ENCODE results near the gene PPFIA2.

Gene PPFIA2

GRCh38 chr12:81759190-81760051 lies at the start of gene PPFIA2:
PPFIA2 (minus strand) TSS chr12:81759350.
- in situ Hi-C loops (cut with MboI; ENCODE audit: low sequenced_read_pairs), result no loop called here

GRCh38 chr12:81800298-81801148 lies 41.4 kb upstream of the PPFIA2 start:
- in situ Hi-C loops (cut with MboI; ENCODE audit: low sequenced_read_pairs), result no loop called here

GRCh38 chr12:81798294-81798693 lies 39.1 kb upstream of the PPFIA2 start:
- in situ Hi-C loops (cut with MboI; ENCODE audit: low sequenced_read_pairs), result no loop called here

GRCh38 chr12:81797100-81797499 lies 38.0 kb upstream of the PPFIA2 start:
- in situ Hi-C loops (cut with MboI; ENCODE audit: low sequenced_read_pairs), result no loop called here

GRCh38 chr12:81792666-81793065 lies 33.5 kb upstream of the PPFIA2 start:
- in situ Hi-C loops (cut with MboI; ENCODE audit: low sequenced_read_pairs), result no loop called here

- in situ Hi-C loops (cut with MboI; ENCODE audit: low sequenced_read_pairs), result no loop called here
These were observed 20.1 kb upstream of the PPFIA2 start for GRCh38 chr12:81779216-81779615.

GRCh38 chr12:81778719-81779118 lies 19.6 kb upstream of the PPFIA2 start:
- in situ Hi-C loops (cut with MboI; ENCODE audit: low sequenced_read_pairs), result no loop called here

GRCh38 chr12:81758421-81759189 lies 545 bp downstream of the PPFIA2 start:
- in situ Hi-C loops (cut with MboI; ENCODE audit: low sequenced_read_pairs), result no loop called here

GRCh38 chr12:81757731-81758365 lies 1.3 kb downstream of the PPFIA2 start:
- in situ Hi-C loops (cut with MboI; ENCODE audit: low sequenced_read_pairs), result no loop called here

- in situ Hi-C loops (cut with MboI; ENCODE audit: low sequenced_read_pairs), result no loop called here
These were observed 29.4 kb downstream of the PPFIA2 start for GRCh38 chr12:81729781-81730180.

- in situ Hi-C loops (cut with MboI; ENCODE audit: low sequenced_read_pairs), result no loop called here
These were observed 31.8 kb downstream of the PPFIA2 start for GRCh38 chr12:81727391-81727790.

GRCh38 chr12:81726634-81727033 lies 32.5 kb downstream of the PPFIA2 start:
- in situ Hi-C loops (cut with MboI; ENCODE audit: low sequenced_read_pairs), result no loop called here

GRCh38 chr12:81723361-81723760 lies 35.8 kb downstream of the PPFIA2 start:
- in situ Hi-C loops (cut with MboI; ENCODE audit: low sequenced_read_pairs), result no loop called here

GRCh38 chr12:81722004-81722403 lies 37.1 kb downstream of the PPFIA2 start:
- in situ Hi-C loops (cut with MboI; ENCODE audit: low sequenced_read_pairs), result no loop called here

- in situ Hi-C loops (cut with MboI; ENCODE audit: low sequenced_read_pairs), result no loop called here
These were observed 40.5 kb downstream of the PPFIA2 start for GRCh38 chr12:81718616-81719015.

GRCh38 chr12:81712536-81712935 lies 46.6 kb downstream of the PPFIA2 start:
- in situ Hi-C loops (cut with MboI; ENCODE audit: low sequenced_read_pairs), result no loop called here

- in situ Hi-C loops (cut with MboI; ENCODE audit: low sequenced_read_pairs), result no loop called here
These were observed 53.6 kb downstream of the PPFIA2 start for GRCh38 chr12:81705586-81705985.

- in situ Hi-C loops (cut with MboI; ENCODE audit: low sequenced_read_pairs), result no loop called here
These were observed 59.6 kb downstream of the PPFIA2 start for GRCh38 chr12:81699551-81699950.

GRCh38 chr12:81692008-81692407 lies 67.1 kb downstream of the PPFIA2 start:
- in situ Hi-C loops (cut with MboI; ENCODE audit: low sequenced_read_pairs), result no loop called here

GRCh38 chr12:81683881-81684280 lies 75.3 kb downstream of the PPFIA2 start:
- in situ Hi-C loops (cut with MboI; ENCODE audit: low sequenced_read_pairs), result no loop called here

GRCh38 chr12:81679614-81680013 lies 79.5 kb downstream of the PPFIA2 start:
- in situ Hi-C loops (cut with MboI; ENCODE audit: low sequenced_read_pairs), result no loop called here
